GM03348 (cell line): ENCODE measurements around the gene ZSWIM5.
"Not testable (repeated sequence)": the region's sequence is repeated elsewhere in the genome, so short reads cannot be mapped to it uniquely, and the experiment has no call there.

Source experiments
- DNase-seq: peaks from one replicate; pipeline ENCODE4 v3.0.0; 2012; ENCODE audit warnings: low spot score

The ZSWIM5 gene

GRCh38 chr1:45200906-45201500 lies 5.4 kb downstream of the ZSWIM5 start:
- no peak for DNase-seq

- DNase-seq = no peak
Measured at GRCh38 chr1:45200435-45200834, 6.0 kb downstream of the ZSWIM5 start.

GRCh38 chr1:45198185-45198584 lies 8.2 kb downstream of the ZSWIM5 start:
- no peak for DNase-seq

GRCh38 chr1:45196863-45197262 lies 9.5 kb downstream of the ZSWIM5 start:
- no peak for DNase-seq

- DNase-seq = no peak
Measured at GRCh38 chr1:45191418-45191783, 15.0 kb downstream of the ZSWIM5 start.

GRCh38 chr1:45187725-45188124 lies 18.7 kb downstream of the ZSWIM5 start:
- DNase-seq = no peak

GRCh38 chr1:45179918-45180519 lies 26.4 kb downstream of the ZSWIM5 start:
- not testable (repeated sequence) for DNase-seq

- DNase-seq = no peak
Measured at GRCh38 chr1:45177452-45177851, 29.0 kb downstream of the ZSWIM5 start.

- DNase-seq = no peak
Measured at GRCh38 chr1:45172764-45173163, 33.6 kb downstream of the ZSWIM5 start.

DNA sequence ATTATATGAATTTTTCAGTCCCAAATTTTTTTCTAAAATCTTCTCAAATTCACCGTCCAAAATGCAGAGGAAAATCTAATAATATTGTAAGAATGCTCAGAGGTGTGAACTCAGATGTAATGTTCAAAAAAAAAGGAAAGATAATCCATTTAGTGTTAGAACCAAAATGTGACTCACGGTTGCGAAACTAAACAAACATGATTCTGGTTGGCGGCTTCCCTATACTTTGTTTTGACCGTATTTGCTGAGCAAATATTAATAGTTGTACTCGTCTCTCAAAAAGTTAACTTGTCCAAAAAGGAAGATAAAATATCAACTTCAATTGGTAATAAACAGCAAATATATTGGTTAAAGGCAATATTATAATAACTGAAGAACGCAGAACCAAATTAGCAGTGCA lies 34.4 kb downstream of the ZSWIM5 start:
- DNase-seq = no peak

DNA sequence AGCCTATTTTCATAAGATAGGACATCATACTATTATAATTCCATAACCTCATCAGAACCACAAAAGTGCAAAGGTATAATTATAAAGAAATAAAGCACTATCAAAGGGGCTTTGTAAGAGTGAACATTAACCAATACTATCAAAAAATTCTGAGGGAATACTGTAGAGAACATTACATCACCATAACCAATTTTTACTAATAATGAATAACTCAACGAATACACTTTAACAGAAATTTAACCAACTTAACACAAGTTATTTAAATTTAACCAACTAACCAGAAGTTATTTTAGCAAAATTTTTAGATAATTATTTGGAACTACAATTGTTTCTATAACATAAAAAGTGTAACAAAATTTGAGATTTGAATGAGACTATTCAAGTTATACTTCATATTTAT lies 34.8 kb downstream of the ZSWIM5 start:
- no peak for DNase-seq

DNA sequence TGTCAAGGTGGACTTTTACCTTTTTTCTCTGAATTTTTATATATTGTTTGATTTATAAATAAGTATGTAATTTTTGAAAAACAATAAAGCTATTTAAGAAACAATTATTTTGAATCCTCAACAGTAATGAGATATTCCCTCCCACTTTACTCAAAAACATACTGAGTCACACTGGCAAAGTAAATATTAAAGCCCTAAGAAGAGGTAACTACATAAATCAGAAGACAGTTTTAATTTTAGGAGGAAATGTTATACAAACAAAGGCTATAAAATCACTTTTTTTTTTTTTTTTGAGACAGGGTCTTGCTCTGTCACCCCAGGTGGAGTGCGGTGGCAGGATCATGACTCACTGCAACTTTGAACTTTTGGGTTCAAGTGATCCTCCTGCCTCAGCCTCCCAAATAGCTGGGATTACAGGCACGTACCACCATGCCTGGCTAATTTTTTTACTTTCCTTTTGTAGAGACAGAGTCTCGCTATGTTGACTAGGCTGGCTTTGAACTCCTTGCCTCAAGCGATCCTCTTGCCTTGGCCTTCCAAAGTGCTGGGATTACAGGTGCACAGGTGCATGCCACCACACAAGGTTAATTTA lies 36.2 kb downstream of the ZSWIM5 start:
- no peak for DNase-seq

- DNase-seq = not testable (repeated sequence)
Measured at GRCh38 chr1:45167947-45168346, 38.5 kb downstream of the ZSWIM5 start.

- DNase-seq = not testable (repeated sequence)
Measured at GRCh38 chr1:45164307-45164706, 42.1 kb downstream of the ZSWIM5 start.

GRCh38 chr1:45163111-45163510 lies 43.3 kb downstream of the ZSWIM5 start:
- DNase-seq = not testable (repeated sequence)

DNA sequence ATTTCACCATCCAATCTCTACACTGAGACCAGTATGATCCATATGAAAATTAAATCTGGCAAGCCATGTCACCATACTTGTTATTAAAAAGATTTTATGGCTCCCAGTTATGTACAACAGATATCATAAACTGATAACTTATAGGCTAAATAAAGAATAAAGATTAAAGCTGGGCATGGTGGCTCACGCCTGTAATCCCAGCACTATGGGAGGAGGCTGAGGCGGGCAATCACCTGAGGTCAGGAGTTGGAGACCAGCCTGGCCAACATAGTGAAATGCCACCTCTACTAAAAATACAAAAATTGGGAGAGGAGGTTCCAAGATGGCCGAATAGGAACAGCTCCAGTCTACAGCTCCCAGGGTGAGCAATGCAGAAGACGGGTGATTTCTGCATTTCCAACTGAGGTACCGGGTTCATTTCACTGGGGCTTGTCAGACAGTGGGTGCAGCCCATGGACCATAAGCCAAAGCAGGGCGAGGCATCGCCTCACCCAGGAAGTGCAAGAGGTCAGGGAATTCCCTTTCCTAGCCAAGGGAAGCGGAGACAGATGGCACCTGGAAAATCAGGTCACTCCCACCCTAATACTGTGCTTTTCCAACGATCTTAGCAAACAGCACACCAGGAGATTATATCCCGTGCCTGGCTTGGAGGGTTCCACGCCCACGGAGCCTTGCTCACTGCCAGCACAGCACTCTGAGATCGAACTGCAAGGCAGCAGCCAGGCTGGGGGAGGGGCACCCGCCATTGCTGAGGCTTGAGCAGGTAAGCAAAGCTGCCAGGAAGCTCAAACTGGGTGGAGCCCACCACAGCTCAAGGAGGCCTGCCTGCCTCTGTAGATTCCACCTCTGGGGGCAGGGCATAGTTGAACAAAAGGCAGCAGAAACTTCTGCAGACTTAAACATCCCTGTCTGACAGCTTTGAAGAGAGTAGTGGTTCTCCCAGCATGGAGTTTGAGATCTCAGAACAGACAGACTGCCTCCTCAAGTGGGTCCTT lies 44.1 kb downstream of the ZSWIM5 start:
- DNase-seq = not testable (repeated sequence)

DNA sequence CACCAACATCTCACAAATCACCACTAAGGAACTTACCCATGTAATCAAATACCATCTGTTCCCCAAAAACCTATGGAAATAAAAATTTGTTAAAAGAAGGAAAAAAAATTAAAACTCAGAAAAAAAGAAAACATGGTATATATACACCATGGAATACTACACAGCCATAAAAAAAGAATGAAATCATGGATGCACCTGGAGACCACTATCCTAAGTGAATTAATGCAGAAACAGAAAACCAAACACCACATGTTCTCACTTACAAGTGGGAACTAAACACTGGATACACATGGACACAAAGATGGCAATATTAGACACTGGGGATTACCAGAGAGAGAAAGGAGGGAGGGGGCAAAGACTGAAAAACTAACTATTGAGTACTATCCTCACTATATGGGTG lies 50.4 kb downstream of the ZSWIM5 start:
- no peak for DNase-seq

GRCh38 chr1:45155423-45155822 lies 51.0 kb downstream of the ZSWIM5 start:
- DNase-seq = no peak

DNA sequence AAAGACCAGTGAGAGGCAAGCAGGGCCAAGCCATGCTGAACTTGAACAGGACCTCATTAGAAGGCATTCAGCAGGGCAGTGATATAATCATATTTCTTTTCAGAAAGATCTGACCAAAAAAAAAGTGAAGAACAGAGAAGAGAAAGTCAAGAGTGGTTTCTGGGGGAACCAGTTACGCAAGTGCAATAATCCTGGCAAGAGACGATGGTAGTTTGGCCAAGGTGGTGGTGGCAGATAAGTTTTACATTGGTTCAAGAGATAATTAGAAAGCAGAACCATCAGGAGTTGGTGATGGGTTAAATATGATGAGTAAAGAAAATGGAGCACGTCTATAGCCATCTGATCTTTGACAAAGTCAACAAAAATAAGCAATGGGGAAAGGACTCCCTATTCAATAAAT lies 54.3 kb downstream of the ZSWIM5 start:
- DNase-seq = no peak

DNA sequence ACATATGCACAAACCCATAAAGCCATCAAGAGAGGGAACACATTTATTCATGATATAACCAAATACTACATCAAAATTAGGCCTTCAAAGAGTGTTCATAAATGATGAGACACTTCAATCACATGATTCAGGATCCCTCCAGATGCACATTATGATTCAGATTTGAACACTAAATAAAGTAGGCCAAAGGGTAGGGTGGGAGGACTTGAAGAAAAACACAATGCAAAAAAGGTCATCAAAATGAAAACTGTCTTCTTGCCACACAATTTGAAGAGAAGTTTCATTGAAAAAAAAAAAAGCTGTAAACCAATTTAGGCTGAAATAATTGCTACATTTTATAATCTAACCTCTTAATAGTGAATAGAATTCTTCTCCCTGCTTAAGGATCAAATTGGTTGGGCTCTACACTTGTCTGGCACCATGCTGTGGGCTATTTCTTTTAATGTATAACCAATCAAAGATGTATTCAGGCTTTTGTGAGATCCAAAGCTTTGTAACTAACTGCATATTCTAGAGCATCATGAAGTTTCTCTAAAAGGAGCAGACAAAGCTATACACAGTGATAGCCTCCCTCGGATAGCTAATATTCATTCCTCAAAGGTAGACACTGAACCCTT lies 58.1 kb downstream of the ZSWIM5 start:
- no peak for DNase-seq

DNA sequence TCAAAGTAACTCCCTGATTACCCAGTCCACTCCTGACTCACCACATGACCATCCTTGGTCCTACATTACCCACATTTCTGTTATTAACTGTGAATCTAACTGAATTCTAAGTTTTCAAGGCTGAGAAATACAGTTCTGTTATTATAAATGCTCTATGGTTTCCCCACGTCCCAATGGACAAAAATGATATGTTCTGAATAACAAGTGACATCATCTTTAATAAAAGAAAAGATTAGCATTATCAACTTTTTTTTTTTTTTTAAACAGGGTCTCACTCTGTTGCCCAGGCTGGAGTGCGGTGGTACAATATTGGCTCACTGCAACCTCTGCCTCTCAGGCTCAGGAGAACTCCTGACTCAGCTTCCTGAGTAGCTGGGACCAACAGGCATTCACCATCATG lies 59.6 kb downstream of the ZSWIM5 start:
- no peak for DNase-seq
